NCI-H187 (cell line): ENCODE measurements around the gene CAMK1.

ENCODE experiments used
- DNase-seq, 2 experiments: peaks; one replicate each; lab custom pipeline; 2025; lab: John Stamatoyannopoulos, UW

CAMK1 gene

GRCh38 chr3:9793161-9793781 lies 23.5 kb upstream of the CAMK1 start:
- DNase-seq = no peak

GRCh38 chr3:9792405-9793160 lies 22.8 kb upstream of the CAMK1 start, which contains the start of the genes ARPC4 and TADA3:
Gene ARPC4, plus strand, starts transcription at chr3:9793082. Its CDS starts 40 bp downstream, at chr3:9793122.
Gene TADA3, minus strand, starts transcription at chr3:9792473. Its CDS starts 1,007 bp downstream, at chr3:9791466.
- peak; percentile 62 to 87 for DNase-seq

GRCh38 chr3:9791790-9792404 lies 22.1 kb upstream of the CAMK1 start:
- DNase-seq = no peak

GRCh38 chr3:9791127-9791526 lies 21.4 kb upstream of the CAMK1 start:
- no peak for DNase-seq

- no peak for DNase-seq
These were observed 18.0 kb upstream of the CAMK1 start for GRCh38 chr3:9787714-9788113.

GRCh38 chr3:9786825-9787669 lies 17.3 kb upstream of the CAMK1 start:
- no peak for DNase-seq

GRCh38 chr3:9786209-9786739 lies 16.5 kb upstream of the CAMK1 start:
- no peak for DNase-seq

- DNase-seq = no peak
These were observed 15.9 kb upstream of the CAMK1 start for GRCh38 chr3:9785602-9786001.

- no peak for DNase-seq
These were observed 15.2 kb upstream of the CAMK1 start for GRCh38 chr3:9784965-9785364.

GRCh38 chr3:9783954-9784353 lies 14.2 kb upstream of the CAMK1 start:
- DNase-seq = no peak

- DNase-seq = no peak
These were observed 13.0 kb upstream of the CAMK1 start for GRCh38 chr3:9782770-9783169.

GRCh38 chr3:9781978-9782603 lies 12.3 kb upstream of the CAMK1 start:
- DNase-seq = no peak

GRCh38 chr3:9781551-9781950 lies 11.8 kb upstream of the CAMK1 start:
- no peak for DNase-seq

- DNase-seq = no peak
These were observed 11.2 kb upstream of the CAMK1 start for GRCh38 chr3:9780910-9781309.

- no peak for DNase-seq
These were observed 10.7 kb upstream of the CAMK1 start for GRCh38 chr3:9780458-9780812.

- DNase-seq = no peak
These were observed 10.1 kb upstream of the CAMK1 start for GRCh38 chr3:9779721-9780457.

- no peak for DNase-seq
These were observed 9.4 kb upstream of the CAMK1 start for GRCh38 chr3:9779075-9779593.

GRCh38 chr3:9778143-9779074 lies 8.7 kb upstream of the CAMK1 start:
- no peak for DNase-seq

GRCh38 chr3:9777694-9778021 lies 7.9 kb upstream of the CAMK1 start:
- no peak for DNase-seq
